ENCODE measurements around the gene SLC24A3.

SLC24A3 gene

GRCh38 chr20:19274001-19274400, 61.6 kb downstream of the SLC24A3 start:
- DNase-seq: no peak

- no peak for DNase-seq
Observed at GRCh38 chr20:19274412-19275015, 62.1 kb downstream of the SLC24A3 start.

- no peak for DNase-seq
Observed at GRCh38 chr20:19275038-19275629, 62.7 kb downstream of the SLC24A3 start.

- no peak for DNase-seq
Observed at GRCh38 chr20:19275630-19276071, 63.2 kb downstream of the SLC24A3 start.

GRCh38 chr20:19277381-19277780, 64.9 kb downstream of the SLC24A3 start:
- no peak for DNase-seq

GRCh38 chr20:19283490-19284025, 71.1 kb downstream of the SLC24A3 start:
- DNase-seq: no peak

- DNase-seq: no peak
Observed at GRCh38 chr20:19284400-19285178, 72.1 kb downstream of the SLC24A3 start.

- DNase-seq: no peak
Observed at GRCh38 chr20:19285436-19285835, 73.0 kb downstream of the SLC24A3 start.

- no peak for DNase-seq
Observed at GRCh38 chr20:19288061-19288460, 75.6 kb downstream of the SLC24A3 start.

GRCh38 chr20:19288636-19289035, 76.2 kb downstream of the SLC24A3 start:
- DNase-seq: no peak

- no peak for DNase-seq
Observed at GRCh38 chr20:19289451-19289850, 77.0 kb downstream of the SLC24A3 start.

- DNase-seq: no peak
Observed at GRCh38 chr20:19291024-19291817, 78.8 kb downstream of the SLC24A3 start.

GRCh38 chr20:19291818-19292132, 79.3 kb downstream of the SLC24A3 start:
- no peak for DNase-seq

GRCh38 chr20:19292254-19292653, 79.8 kb downstream of the SLC24A3 start:
- no peak for DNase-seq

- DNase-seq: no peak
Observed at GRCh38 chr20:19295076-19295475, 82.6 kb downstream of the SLC24A3 start.

GRCh38 chr20:19298652-19299051, 86.2 kb downstream of the SLC24A3 start:
- DNase-seq: no peak

GRCh38 chr20:19300395-19300794, 88.0 kb downstream of the SLC24A3 start:
- no peak for DNase-seq

- DNase-seq: no peak
Observed at GRCh38 chr20:19301142-19301541, 88.7 kb downstream of the SLC24A3 start.

GRCh38 chr20:19301843-19302242, 89.4 kb downstream of the SLC24A3 start:
- no peak for DNase-seq

GRCh38 chr20:19302714-19303113, 90.3 kb downstream of the SLC24A3 start:
- no peak for DNase-seq

- no peak for DNase-seq
Observed at GRCh38 chr20:19304389-19304788, 91.9 kb downstream of the SLC24A3 start.

- DNase-seq: no peak
Observed at GRCh38 chr20:19304886-19305415, 92.5 kb downstream of the SLC24A3 start.

GRCh38 chr20:19308146-19308545, 95.7 kb downstream of the SLC24A3 start:
- DNase-seq: no peak

Measured in EL (cell line).